ENCODE data around the gene CACNA1I. TPM values are rescaled to one million over a fixed set of nuclear protein-coding genes. Genes with fewer than 3 reads are reported as not detected.

Gene CACNA1I
- total and polyA plus RNA-seq, 2 experiments from 2014 or later: 0.42 to 2.4 TPM

GRCh38 chr22:39532215-39533073, 38.1 kb upstream of the CACNA1I start, which contains the start of gene RPS19BP1 (continued):
- TF ChIP-seq, protein P1, sequence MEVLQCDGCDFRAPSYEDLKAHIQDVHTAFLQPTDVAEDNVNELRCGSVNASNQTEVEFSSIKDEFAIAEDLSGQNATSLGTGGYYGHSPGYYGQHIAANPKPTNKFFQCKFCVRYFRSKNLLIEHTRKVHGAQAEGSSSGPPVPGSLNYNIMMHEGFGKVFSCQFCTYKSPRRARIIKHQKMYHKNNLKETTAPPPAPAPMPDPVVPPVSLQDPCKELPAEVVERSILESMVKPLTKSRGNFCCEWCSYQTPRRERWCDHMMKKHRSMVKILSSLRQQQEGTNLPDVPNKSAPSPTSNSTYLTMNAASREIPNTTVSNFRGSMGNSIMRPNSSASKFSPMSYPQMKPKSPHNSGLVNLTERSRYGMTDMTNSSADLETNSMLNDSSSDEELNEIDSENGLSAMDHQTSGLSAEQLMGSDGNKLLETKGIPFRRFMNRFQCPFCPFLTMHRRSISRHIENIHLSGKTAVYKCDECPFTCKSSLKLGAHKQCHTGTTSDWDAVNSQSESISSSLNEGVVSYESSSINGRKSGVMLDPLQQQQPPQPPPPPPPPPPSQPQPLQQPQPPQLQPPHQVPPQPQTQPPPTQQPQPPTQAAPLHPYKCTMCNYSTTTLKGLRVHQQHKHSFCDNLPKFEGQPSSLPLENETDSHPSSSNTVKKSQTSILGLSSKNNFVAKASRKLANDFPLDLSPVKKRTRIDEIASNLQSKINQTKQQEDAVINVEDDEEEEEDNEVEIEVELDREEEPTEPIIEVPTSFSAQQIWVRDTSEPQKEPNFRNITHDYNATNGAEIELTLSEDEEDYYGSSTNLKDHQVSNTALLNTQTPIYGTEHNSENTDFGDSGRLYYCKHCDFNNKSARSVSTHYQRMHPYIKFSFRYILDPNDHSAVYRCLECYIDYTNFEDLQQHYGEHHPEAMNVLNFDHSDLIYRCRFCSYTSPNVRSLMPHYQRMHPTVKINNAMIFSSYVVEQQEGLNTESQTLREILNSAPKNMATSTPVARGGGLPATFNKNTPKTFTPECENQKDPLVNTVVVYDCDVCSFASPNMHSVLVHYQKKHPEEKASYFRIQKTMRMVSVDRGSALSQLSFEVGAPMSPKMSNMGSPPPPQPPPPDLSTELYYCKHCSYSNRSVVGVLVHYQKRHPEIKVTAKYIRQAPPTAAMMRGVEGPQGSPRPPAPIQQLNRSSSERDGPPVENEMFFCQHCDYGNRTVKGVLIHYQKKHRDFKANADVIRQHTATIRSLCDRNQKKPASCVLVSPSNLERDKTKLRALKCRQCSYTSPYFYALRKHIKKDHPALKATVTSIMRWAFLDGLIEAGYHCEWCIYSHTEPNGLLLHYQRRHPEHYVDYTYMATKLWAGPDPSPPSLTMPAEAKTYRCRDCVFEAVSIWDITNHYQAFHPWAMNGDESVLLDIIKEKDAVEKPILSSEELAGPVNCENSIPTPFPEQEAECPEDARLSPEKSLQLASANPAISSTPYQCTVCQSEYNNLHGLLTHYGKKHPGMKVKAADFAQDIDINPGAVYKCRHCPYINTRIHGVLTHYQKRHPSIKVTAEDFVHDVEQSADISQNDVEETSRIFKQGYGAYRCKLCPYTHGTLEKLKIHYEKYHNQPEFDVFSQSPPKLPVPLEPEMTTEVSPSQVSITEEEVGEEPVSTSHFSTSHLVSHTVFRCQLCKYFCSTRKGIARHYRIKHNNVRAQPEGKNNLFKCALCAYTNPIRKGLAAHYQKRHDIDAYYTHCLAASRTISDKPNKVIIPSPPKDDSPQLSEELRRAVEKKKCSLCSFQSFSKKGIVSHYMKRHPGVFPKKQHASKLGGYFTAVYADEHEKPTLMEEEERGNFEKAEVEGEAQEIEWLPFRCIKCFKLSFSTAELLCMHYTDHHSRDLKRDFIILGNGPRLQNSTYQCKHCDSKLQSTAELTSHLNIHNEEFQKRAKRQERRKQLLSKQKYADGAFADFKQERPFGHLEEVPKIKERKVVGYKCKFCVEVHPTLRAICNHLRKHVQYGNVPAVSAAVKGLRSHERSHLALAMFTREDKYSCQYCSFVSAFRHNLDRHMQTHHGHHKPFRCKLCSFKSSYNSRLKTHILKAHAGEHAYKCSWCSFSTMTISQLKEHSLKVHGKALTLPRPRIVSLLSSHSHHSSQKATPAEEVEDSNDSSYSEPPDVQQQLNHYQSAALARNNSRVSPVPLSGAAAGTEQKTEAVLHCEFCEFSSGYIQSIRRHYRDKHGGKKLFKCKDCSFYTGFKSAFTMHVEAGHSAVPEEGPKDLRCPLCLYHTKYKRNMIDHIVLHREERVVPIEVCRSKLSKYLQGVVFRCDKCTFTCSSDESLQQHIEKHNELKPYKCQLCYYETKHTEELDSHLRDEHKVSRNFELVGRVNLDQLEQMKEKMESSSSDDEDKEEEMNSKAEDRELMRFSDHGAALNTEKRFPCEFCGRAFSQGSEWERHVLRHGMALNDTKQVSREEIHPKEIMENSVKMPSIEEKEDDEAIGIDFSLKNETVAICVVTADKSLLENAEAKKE (CRISPR knock-in tag; IDR thresholded peaks at IDR 0.05): no peak
- peak; percentile 92 for TF ChIP-seq POLR2AphosphoS5 (IDR thresholded peaks at IDR 0.05; ENCODE audit: low read depth)
- TF ChIP-seq, protein P2, sequence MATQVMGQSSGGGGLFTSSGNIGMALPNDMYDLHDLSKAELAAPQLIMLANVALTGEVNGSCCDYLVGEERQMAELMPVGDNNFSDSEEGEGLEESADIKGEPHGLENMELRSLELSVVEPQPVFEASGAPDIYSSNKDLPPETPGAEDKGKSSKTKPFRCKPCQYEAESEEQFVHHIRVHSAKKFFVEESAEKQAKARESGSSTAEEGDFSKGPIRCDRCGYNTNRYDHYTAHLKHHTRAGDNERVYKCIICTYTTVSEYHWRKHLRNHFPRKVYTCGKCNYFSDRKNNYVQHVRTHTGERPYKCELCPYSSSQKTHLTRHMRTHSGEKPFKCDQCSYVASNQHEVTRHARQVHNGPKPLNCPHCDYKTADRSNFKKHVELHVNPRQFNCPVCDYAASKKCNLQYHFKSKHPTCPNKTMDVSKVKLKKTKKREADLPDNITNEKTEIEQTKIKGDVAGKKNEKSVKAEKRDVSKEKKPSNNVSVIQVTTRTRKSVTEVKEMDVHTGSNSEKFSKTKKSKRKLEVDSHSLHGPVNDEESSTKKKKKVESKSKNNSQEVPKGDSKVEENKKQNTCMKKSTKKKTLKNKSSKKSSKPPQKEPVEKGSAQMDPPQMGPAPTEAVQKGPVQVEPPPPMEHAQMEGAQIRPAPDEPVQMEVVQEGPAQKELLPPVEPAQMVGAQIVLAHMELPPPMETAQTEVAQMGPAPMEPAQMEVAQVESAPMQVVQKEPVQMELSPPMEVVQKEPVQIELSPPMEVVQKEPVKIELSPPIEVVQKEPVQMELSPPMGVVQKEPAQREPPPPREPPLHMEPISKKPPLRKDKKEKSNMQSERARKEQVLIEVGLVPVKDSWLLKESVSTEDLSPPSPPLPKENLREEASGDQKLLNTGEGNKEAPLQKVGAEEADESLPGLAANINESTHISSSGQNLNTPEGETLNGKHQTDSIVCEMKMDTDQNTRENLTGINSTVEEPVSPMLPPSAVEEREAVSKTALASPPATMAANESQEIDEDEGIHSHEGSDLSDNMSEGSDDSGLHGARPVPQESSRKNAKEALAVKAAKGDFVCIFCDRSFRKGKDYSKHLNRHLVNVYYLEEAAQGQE (IDR thresholded peaks at IDR 0.05; ENCODE audit: unreplicated experiment): no peak
- peak; percentile 7 for TF ChIP-seq JUNB (IDR thresholded peaks at IDR 0.05; ENCODE audit: unreplicated experiment)
- no peak for TF ChIP-seq STAT1 (IDR thresholded peaks at IDR 0.05; ENCODE audit: unreplicated experiment)
- no peak for TF ChIP-seq EZH2phosphoT487 (IDR thresholded peaks at IDR 0.05; ENCODE audit: unreplicated experiment)
- TF ChIP-seq ZNF114 (CRISPR knock-in tag; IDR thresholded peaks at IDR 0.05): no peak

Data from GM23338 (cell line).